IMR-90 (cell line): ENCODE results near the gene UTY. TPM values are rescaled to one million over a fixed set of nuclear protein-coding genes. Genes with fewer than 3 reads are reported as not detected.

Source experiments
- ATAC-seq: fragments of 200-7000 bp; cut with Tn5 transposase; 2 replicates; pipeline ENCODE4 v1.9.1; 2020; ENCODE audit warnings: low read depth, mild to moderate bottlenecking, moderate library complexity
- BruUV-seq: library from RNA; stranded (reverse); fragments of 400-500 nt; replicated peaks from 2 replicates; lab custom pipeline; 2021; lab: Mats Ljungman, UMichigan
- CTCF ChIA-PET: fragments of 300-600 bp; formaldehyde crosslinking; extraction: SDS; loops from one replicate; lab custom pipeline; 2021; ENCODE audit warnings: antibody characterized with exemption; lab: Yijun Ruan, JAX
- POLR2A ChIA-PET: fragments of 300-600 bp; sonication (Branson Sonifier 250); formaldehyde crosslinking; loops from one replicate; lab custom pipeline; 2022; ENCODE audit warnings: antibody characterized with exemption; ENCODE audit not compliant: unreplicated experiment; lab: Charles Lee
- DNase-seq: peaks from one replicate; pipeline ENCODE4 v3.0.0; 2013
- H2AFZ ChIP-seq: replicated peaks from 2 replicates; pipeline ENCODE3; 2013; ENCODE audit warnings: low read length, mild to moderate bottlenecking; ENCODE audit not compliant: poor library complexity
- H2AK5ac ChIP-seq: 2 replicates; pipeline ENCODE4 v1.6.1; 2013; ENCODE audit warnings: low read depth, low read length, inconsistent platforms
- H2AK9ac ChIP-seq: replicated peaks from 2 replicates; pipeline ENCODE3; 2013; ENCODE audit warnings: mild to moderate bottlenecking, low read depth, low read length, moderate library complexity; ENCODE audit not compliant: poor library complexity
- H2BK120ac ChIP-seq: 2 replicates; pipeline ENCODE4 v1.6.1; 2013; ENCODE audit warnings: low read depth, low read length, inconsistent platforms
- H2BK15ac ChIP-seq: 3 replicates; pipeline ENCODE4 v1.6.1; 2013; ENCODE audit warnings: low read depth, low read length, inconsistent platforms
- H2BK20ac ChIP-seq: 2 replicates; pipeline ENCODE4 v1.6.1; 2013; ENCODE audit warnings: low read depth, mild to moderate bottlenecking, inconsistent platforms, low read length, moderate library complexity
- H2BK5ac ChIP-seq: 2 replicates; pipeline ENCODE4 v1.6.1; 2013; ENCODE audit warnings: mild to moderate bottlenecking, low read depth, low read length, inconsistent platforms; ENCODE audit not compliant: poor library complexity, severe bottlenecking
- H3K14ac ChIP-seq: replicated peaks from 2 replicates; pipeline ENCODE4 v1.6.1; 2013; ENCODE audit warnings: low read depth, low read length, inconsistent platforms
- H3K18ac ChIP-seq: 2 replicates; pipeline ENCODE4 v1.6.1; 2013; ENCODE audit warnings: low read depth, low read length, control low read depth
- H3K23ac ChIP-seq: 2 replicates; pipeline ENCODE4 v1.6.1; 2013; ENCODE audit warnings: low read depth, low read length, inconsistent platforms
- H3K27ac ChIP-seq: 2 replicates; pipeline ENCODE4 v1.5.1; 2013; ENCODE audit warnings: mild to moderate bottlenecking, control low read depth, low read length; ENCODE audit not compliant: insufficient read depth
- H3K27me3 ChIP-seq: 2 replicates; pipeline ENCODE4 v1.6.1; 2013; ENCODE audit warnings: low read length; ENCODE audit not compliant: control insufficient read depth, insufficient read depth
- H3K36me3 ChIP-seq: 2 replicates; pipeline ENCODE4 v1.6.1; 2013; ENCODE audit warnings: low read length, mixed read lengths; ENCODE audit not compliant: control insufficient read depth, insufficient read depth
- H3K4ac ChIP-seq: 2 replicates; pipeline ENCODE4 v1.6.1; 2013; ENCODE audit warnings: low read depth, low read length, inconsistent platforms
- H3K4me1 ChIP-seq: 2 replicates; pipeline ENCODE4 v1.6.1; 2013; ENCODE audit warnings: low read length, mixed read lengths; ENCODE audit not compliant: control insufficient read depth, insufficient read depth
- H3K4me2 ChIP-seq: 2 replicates; pipeline ENCODE4 v1.6.1; 2013; ENCODE audit warnings: low read depth, mild to moderate bottlenecking, control low read depth, low read length, moderate library complexity
- H3K4me3 ChIP-seq: 2 replicates; pipeline ENCODE4 v1.5.1; 2013; ENCODE audit warnings: low read depth, mild to moderate bottlenecking, control low read depth, low read length, moderate library complexity; ENCODE audit not compliant: insufficient read depth
- H3K56ac ChIP-seq: 2 replicates; pipeline ENCODE4 v1.6.1; 2013; ENCODE audit warnings: low read length, inconsistent platforms; ENCODE audit not compliant: insufficient read depth; ENCODE audit errors: extremely low read depth
- H3K79me1 ChIP-seq, 2 experiments: 2 replicates each; pipeline ENCODE4 v1.6.1; 2013; ENCODE audit warnings: low read length in 2 of 2, inconsistent platforms in 1 of 2, low read depth in 1 of 2
- H3K9ac ChIP-seq: 2 replicates; pipeline ENCODE4 v1.6.1; 2013; ENCODE audit warnings: low read depth, low read length, control low read depth
- H3K9me1 ChIP-seq: 2 replicates; pipeline ENCODE4 v1.6.1; 2013; ENCODE audit warnings: low read length, inconsistent platforms; ENCODE audit not compliant: insufficient read depth
- H3K9me3 ChIP-seq: 2 replicates; pipeline ENCODE4 v1.6.1; 2013; ENCODE audit warnings: low read length; ENCODE audit not compliant: control insufficient read depth, insufficient read depth
- H4K20me1 ChIP-seq: 2 replicates; pipeline ENCODE4 v1.6.1; 2013; ENCODE audit warnings: low read length, inconsistent platforms; ENCODE audit not compliant: insufficient read depth
- H4K5ac ChIP-seq: 2 replicates; pipeline ENCODE4 v1.6.1; 2013; ENCODE audit warnings: mild to moderate bottlenecking, low read depth, low read length, control low read depth
- H4K8ac ChIP-seq, 2 experiments: 2 replicates each; pipeline ENCODE4 v1.6.1; 2013; ENCODE audit warnings: low read depth in 2 of 2, low read length in 2 of 2, control low read depth in 1 of 2, inconsistent platforms in 1 of 2
- H4K91ac ChIP-seq: 2 replicates; pipeline ENCODE4 v1.6.1; 2013; ENCODE audit warnings: low read depth, low read length, inconsistent platforms; ENCODE audit not compliant: insufficient read depth
- BHLHE40 ChIP-seq: fragments of 150-350 bp; IDR thresholded peaks from 2 replicates; pipeline ENCODE4 v1.6.1; 2016; ENCODE audit warnings: mild to moderate bottlenecking, low read depth, low read length
- CEBPB ChIP-seq: IDR thresholded peaks from 2 replicates; pipeline ENCODE4 v1.6.1; 2012; ENCODE audit warnings: low read depth, low read length, improper control_type of control experiment
- CHD1 ChIP-seq: IDR thresholded peaks from 2 replicates; pipeline ENCODE4 v1.6.1; 2012; ENCODE audit warnings: low read depth, low read length, improper control_type of control experiment
- FOS ChIP-seq: fragments of 150-350 bp; IDR thresholded peaks from 2 replicates; pipeline ENCODE4 v1.6.1; 2016; ENCODE audit warnings: low read depth, low read length
- MAFK ChIP-seq: IDR thresholded peaks from 2 replicates; pipeline ENCODE4 v1.6.1; 2012; ENCODE audit warnings: low read depth, low read length, improper control_type of control experiment
- MAZ ChIP-seq: IDR thresholded peaks from 2 replicates; pipeline ENCODE4 v1.6.1; 2012; ENCODE audit warnings: low read depth, mild to moderate bottlenecking, low read length, improper control_type of control experiment, moderate library complexity, borderline replicate concordance
- MXI1 ChIP-seq: IDR thresholded peaks from 2 replicates; pipeline ENCODE4 v1.6.1; 2012; ENCODE audit warnings: low read depth, mild to moderate bottlenecking, low read length, moderate library complexity, borderline replicate concordance
- NFE2L2 ChIP-seq: fragments of 150-350 bp; IDR thresholded peaks from 2 replicates; pipeline ENCODE4 v1.6.1; 2016; ENCODE audit warnings: low read depth, mild to moderate bottlenecking, low read length
- POLR2A ChIP-seq: IDR thresholded peaks from 2 replicates; pipeline ENCODE4 v1.6.1; 2012; ENCODE audit warnings: mild to moderate bottlenecking, low read depth, low read length
- RAD21 ChIP-seq: IDR thresholded peaks from 2 replicates; pipeline ENCODE4 v1.6.1; 2012; ENCODE audit warnings: low read length, improper control_type of control experiment
- SMC3 ChIP-seq: fragments of 150-350 bp; IDR thresholded peaks from 2 replicates; pipeline ENCODE4 v1.6.1; 2016; ENCODE audit warnings: low read depth, mild to moderate bottlenecking, antibody characterized with exemption, low read length, moderate library complexity
- WGBS, 2 experiments: methylation state at CpG; one replicate each; pipeline versions ENCODE4 v1.1.5 to v1.1.7; 2013; ENCODE audit warnings: missing lambda C conversion rate in 2 of 2; ENCODE audit not compliant: insufficient read length in 1 of 2; ENCODE audit errors: extremely low coverage in 2 of 2; 5-methylcytosine and 5-hydroxymethylcytosine counted together
- dilution Hi-C: fragments of 300-500 bp; cut with HindIII; formaldehyde crosslinking; loops from one replicate; pipeline ENCODE4 v1.14.3; 2018; ENCODE audit warnings: low sequenced_read_pairs; ENCODE audit not compliant: unreplicated experiment
- in situ Hi-C: fragments of 300-500 bp; cut with MboI; formaldehyde crosslinking; loops from 3 replicates; pipeline ENCODE4 v1.14.3; 2019; ENCODE audit warnings: low sequenced_read_pairs, inconsistent platforms, mixed read lengths
- intact Hi-C: fragments of 100-400 bp; cut with micrococcal nuclease; formaldehyde crosslinking; loops from 2 replicates; pipeline ENCODE4 v1.10.0; 2022
- polyA plus RNA-seq, 3 experiments: library from polyadenylated mRNA; depleted of rRNA; stranded (reverse); fragments of >200 nt; gene quantifications; 2 replicates each; pipeline ENCODE4 v1.2.3, GENCODE V29; 2012; ENCODE audit warnings: low replicate concordance in 1 of 3
- total RNA-seq: library from RNA; depleted of rRNA; stranded (reverse); fragments of >200 nt; gene quantifications from 2 replicates; pipeline ENCODE4 v1.2.3, GENCODE V29; 2012
- TF ChIP-seq, protein P1 (sequence below): conservative IDR thresholded peaks from 2 replicates; pipeline ENCODE4 v1.5.1; 2012; ENCODE audit warnings: mild to moderate bottlenecking, low read depth, low read length, improper control_type of control experiment
- TF ChIP-seq, protein P2 (sequence below): fragments of 150-350 bp; IDR thresholded peaks from 2 replicates; pipeline ENCODE4 v1.6.1; 2017; ENCODE audit warnings: mild to moderate bottlenecking, antibody characterized with exemption, low read length, low read depth

Gene UTY
- total and polyA plus RNA-seq, 2 of the 4 experiments (the other 2 are of a cell fraction): not detected

DNA sequence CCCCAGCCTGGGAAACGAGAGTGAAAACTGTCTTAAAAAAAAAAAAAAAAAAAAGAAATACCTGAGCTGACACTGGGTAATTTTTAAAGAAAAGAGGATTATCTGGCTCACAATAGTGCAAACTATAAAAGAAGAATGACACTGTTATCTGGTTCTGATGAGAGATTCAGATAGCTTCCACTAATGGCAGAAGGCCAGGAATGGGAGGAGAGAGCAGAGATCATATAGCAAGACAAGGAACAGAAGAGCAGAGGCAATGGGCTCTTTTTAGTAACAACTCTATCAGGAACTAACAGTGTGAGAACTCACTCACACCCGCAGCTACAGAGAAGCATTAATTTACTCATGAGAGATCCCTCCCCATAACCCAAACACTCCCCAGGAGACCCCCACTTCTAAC is 184.8 kb downstream of the UTY start:
- H3K27ac ChIP-seq: no peak overlapping the region
- CTCF ChIA-PET: no interaction called here
- H3K4ac ChIP-seq: no peak overlapping the region
- no peak overlapping the region for H2AFZ ChIP-seq
- no peak overlapping the region for H3K4me2 ChIP-seq
- in situ Hi-C loops: no loop called here
- no peaks in the 10 kb centered on the region for H3K4me1 ChIP-seq
- no peak for DNase-seq
- H4K20me1 ChIP-seq: no peaks in the 10 kb centered on the region
- ATAC-seq: no peak
- no peaks in the 10 kb centered on the region for H3K27me3 ChIP-seq
- no peak overlapping the region for H2BK20ac ChIP-seq
- H3K9ac ChIP-seq: no peak overlapping the region
- intact Hi-C loops: no loop called here
- no peaks in the 10 kb centered on the region for H3K79me1 ChIP-seq
- POLR2A ChIA-PET: no interaction called here
- no CpG with 5 or more reads among the region's 2 CpGs for WGBS, 2 experiments
- H3K36me3 ChIP-seq: no peaks in the 10 kb centered on the region
- no peak overlapping the region for H2BK15ac ChIP-seq
- H3K18ac ChIP-seq: no peak overlapping the region
- no peak overlapping the region for H2BK120ac ChIP-seq
- H3K23ac ChIP-seq: no peak overlapping the region
- H3K9me1 ChIP-seq: no peaks in the 10 kb centered on the region
- H2AK9ac ChIP-seq: no peak overlapping the region
- no peak overlapping the region for H3K4me3 ChIP-seq
- H3K14ac ChIP-seq: no peak overlapping the region
- H3K56ac ChIP-seq: no peak overlapping the region
- no peak overlapping the region for H2BK5ac ChIP-seq
- no peak overlapping the region for H4K5ac ChIP-seq
- no peaks in the 10 kb centered on the region for H3K9me3 ChIP-seq
- no peak for TF ChIP-seq CHD1
- TF ChIP-seq RAD21: no peak
- TF ChIP-seq NFE2L2: no peak
- TF ChIP-seq SMC3: no peak
- TF ChIP-seq MXI1: no peak
- no peak for TF ChIP-seq BHLHE40
- TF ChIP-seq, protein P1, sequence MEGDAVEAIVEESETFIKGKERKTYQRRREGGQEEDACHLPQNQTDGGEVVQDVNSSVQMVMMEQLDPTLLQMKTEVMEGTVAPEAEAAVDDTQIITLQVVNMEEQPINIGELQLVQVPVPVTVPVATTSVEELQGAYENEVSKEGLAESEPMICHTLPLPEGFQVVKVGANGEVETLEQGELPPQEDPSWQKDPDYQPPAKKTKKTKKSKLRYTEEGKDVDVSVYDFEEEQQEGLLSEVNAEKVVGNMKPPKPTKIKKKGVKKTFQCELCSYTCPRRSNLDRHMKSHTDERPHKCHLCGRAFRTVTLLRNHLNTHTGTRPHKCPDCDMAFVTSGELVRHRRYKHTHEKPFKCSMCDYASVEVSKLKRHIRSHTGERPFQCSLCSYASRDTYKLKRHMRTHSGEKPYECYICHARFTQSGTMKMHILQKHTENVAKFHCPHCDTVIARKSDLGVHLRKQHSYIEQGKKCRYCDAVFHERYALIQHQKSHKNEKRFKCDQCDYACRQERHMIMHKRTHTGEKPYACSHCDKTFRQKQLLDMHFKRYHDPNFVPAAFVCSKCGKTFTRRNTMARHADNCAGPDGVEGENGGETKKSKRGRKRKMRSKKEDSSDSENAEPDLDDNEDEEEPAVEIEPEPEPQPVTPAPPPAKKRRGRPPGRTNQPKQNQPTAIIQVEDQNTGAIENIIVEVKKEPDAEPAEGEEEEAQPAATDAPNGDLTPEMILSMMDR: no peak
- TF ChIP-seq POLR2A: no peak
- TF ChIP-seq MAFK: no peak
- no peak for TF ChIP-seq CEBPB
- TF ChIP-seq, protein P2, sequence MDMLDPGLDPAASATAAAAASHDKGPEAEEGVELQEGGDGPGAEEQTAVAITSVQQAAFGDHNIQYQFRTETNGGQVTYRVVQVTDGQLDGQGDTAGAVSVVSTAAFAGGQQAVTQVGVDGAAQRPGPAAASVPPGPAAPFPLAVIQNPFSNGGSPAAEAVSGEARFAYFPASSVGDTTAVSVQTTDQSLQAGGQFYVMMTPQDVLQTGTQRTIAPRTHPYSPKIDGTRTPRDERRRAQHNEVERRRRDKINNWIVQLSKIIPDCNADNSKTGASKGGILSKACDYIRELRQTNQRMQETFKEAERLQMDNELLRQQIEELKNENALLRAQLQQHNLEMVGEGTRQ: no peak
- no peak for TF ChIP-seq FOS
- no peak for TF ChIP-seq MAZ
- dilution Hi-C loops: no loop called here
- no TSS peak for BruUV-seq
- H2AK5ac ChIP-seq: no peak overlapping the region
- no peak overlapping the region for H4K91ac ChIP-seq
- H4K8ac ChIP-seq: no peak overlapping the region
